Hepatocyte (in vitro differentiated cells): ENCODE measurements around the gene DTNA. TPM values are rescaled to one million over a fixed set of nuclear protein-coding genes. Genes with fewer than 3 reads are reported as not detected.

Experiments
- DNase-seq: peaks from one replicate; pipeline ENCODE4 v3.0.0-alpha.2; 2016; ENCODE audit warnings: low spot score
- H2AFZ ChIP-seq: fragments of 200-600 bp; sonication (generic); 2 replicates; pipeline ENCODE4 v1.6.0; 2016; ENCODE audit warnings: antibody characterized with exemption, mild to moderate bottlenecking
- H3K27ac ChIP-seq: fragments of 200-600 bp; sonication (generic); 2 replicates; pipeline ENCODE4 v1.5.1; 2016; ENCODE audit warnings: mild to moderate bottlenecking
- H3K27me3 ChIP-seq: fragments of 200-600 bp; sonication (generic); 2 replicates; pipeline ENCODE4 v1.6.1; 2016
- H3K36me3 ChIP-seq: fragments of 200-600 bp; sonication (generic); replicated peaks from 2 replicates; pipeline ENCODE4 v1.5.1; 2016; ENCODE audit warnings: low read depth; ENCODE audit not compliant: insufficient read depth
- H3K4me1 ChIP-seq: fragments of 200-600 bp; sonication (generic); 2 replicates; pipeline ENCODE4 v1.5.1; 2016; ENCODE audit warnings: mild to moderate bottlenecking, moderate library complexity; ENCODE audit not compliant: insufficient read depth
- H3K4me2 ChIP-seq: fragments of 200-600 bp; sonication (generic); 2 replicates; pipeline ENCODE4 v1.6.0; 2016
- H3K4me3 ChIP-seq: fragments of 200-600 bp; sonication (generic); 2 replicates; pipeline ENCODE4 v1.5.1; 2016; ENCODE audit warnings: mild to moderate bottlenecking
- H3K79me2 ChIP-seq: fragments of 200-600 bp; sonication (generic); 2 replicates; pipeline ENCODE4 v1.6.0; 2017; ENCODE audit warnings: mild to moderate bottlenecking
- H3K9me2 ChIP-seq: fragments of 200-600 bp; sonication (generic); replicated peaks from 2 replicates; pipeline ENCODE4 v1.6.0; 2017; ENCODE audit warnings: mild to moderate bottlenecking; ENCODE audit not compliant: insufficient read depth
- H3K9me3 ChIP-seq: fragments of 200-600 bp; sonication (generic); 2 replicates; pipeline ENCODE4 v1.5.1; 2016; ENCODE audit warnings: low read depth, mild to moderate bottlenecking
- H4K20me1 ChIP-seq: fragments of 200-600 bp; sonication (generic); 2 replicates; pipeline ENCODE4 v1.6.0; 2016; ENCODE audit warnings: mild to moderate bottlenecking; ENCODE audit not compliant: insufficient read depth, poor library complexity, severe bottlenecking
- EZH2 ChIP-seq: fragments of 200-600 bp; sonication (generic); IDR thresholded peaks from 2 replicates; pipeline ENCODE4 v1.6.1; 2016; ENCODE audit warnings: antibody characterized with exemption, mild to moderate bottlenecking, borderline replicate concordance
- EZH2phosphoT487 ChIP-seq: fragments of 200-600 bp; sonication (generic); IDR thresholded peaks from one replicate; pipeline ENCODE4 v1.6.1; 2018; ENCODE audit warnings: antibody characterized with exemption, mild to moderate bottlenecking, low read depth, moderate library complexity; ENCODE audit not compliant: unreplicated experiment, severe bottlenecking
- WGBS: methylation state at CpG from one replicate; pipeline ENCODE4 v1.1.6; 2016; ENCODE audit warnings: low lambda C conversion rate; ENCODE audit errors: missing lambda C conversion rate; 5-methylcytosine and 5-hydroxymethylcytosine counted together
- polyA plus RNA-seq: library from polyadenylated mRNA; unstranded; fragments of >200 nt; fragmentation: Nextera tagmentation; extraction: Ambion mirVana; gene quantifications from 2 replicates; pipeline ENCODE4 v1.2.1, GENCODE V29; 2016
- total RNA-seq: library from RNA; depleted of rRNA; stranded (reverse); fragments of >200 nt; gene quantifications from 2 replicates; pipeline ENCODE4 v1.2.3, GENCODE V29; 2014
- TF ChIP-seq, protein P1 (sequence below): fragments of 200-600 bp; sonication (generic); IDR thresholded peaks from 2 replicates; pipeline ENCODE4 v1.5.1; 2016; ENCODE audit warnings: antibody characterized with exemption, mild to moderate bottlenecking; ENCODE audit not compliant: poor library complexity

DTNA gene
- total and polyA plus RNA-seq, 2 experiments from 2014 or later, result 18.3 to 34.0 TPM

DNA sequence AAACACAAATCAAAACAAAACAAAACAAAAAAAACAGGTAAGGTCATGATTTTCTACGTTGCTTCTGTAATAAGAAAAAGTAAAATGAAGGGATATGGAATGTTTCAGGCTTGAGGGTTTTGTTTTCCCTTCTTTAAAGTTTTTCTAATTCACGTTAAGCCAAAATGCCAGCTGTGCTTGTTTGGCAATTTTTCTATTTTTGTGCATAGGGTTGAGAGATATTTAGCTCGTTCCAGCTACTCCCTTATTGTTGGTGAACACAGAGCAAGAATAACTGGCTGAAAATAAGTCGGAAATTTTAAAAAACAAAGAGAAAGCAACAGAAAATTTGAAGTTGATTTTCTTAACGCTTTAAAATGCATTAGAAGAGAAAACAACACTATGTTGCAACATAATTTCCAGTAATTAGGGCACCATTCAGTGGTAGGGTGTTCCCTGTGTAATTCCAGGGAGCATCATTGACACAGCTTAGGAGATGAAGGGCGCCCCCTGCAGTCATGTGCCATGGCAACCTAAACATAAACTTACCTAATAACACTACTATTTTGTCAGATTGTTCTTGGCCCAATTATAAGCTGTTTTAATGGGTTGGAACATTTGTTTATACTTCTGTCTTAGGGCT lies 99.5 kb downstream of the DTNA start:
- Histone ChIP-seq H3K4me2 (no peak overlapping the region), H3K4me3 (no peak overlapping the region), H3K9me3 (no peaks in the 10 kb centered on the region), H2AFZ (no peak overlapping the region), H4K20me1 (no peaks in the 10 kb centered on the region), H3K27ac (no peak overlapping the region), H3K9me2 (no peaks in the 10 kb centered on the region), H3K36me3 (no peaks in the 10 kb centered on the region), H3K4me1 (no peaks in the 10 kb centered on the region), H3K79me2 (no peaks in the 10 kb centered on the region), H3K27me3 (no peaks in the 10 kb centered on the region)
- TF ChIP-seq, protein P1, sequence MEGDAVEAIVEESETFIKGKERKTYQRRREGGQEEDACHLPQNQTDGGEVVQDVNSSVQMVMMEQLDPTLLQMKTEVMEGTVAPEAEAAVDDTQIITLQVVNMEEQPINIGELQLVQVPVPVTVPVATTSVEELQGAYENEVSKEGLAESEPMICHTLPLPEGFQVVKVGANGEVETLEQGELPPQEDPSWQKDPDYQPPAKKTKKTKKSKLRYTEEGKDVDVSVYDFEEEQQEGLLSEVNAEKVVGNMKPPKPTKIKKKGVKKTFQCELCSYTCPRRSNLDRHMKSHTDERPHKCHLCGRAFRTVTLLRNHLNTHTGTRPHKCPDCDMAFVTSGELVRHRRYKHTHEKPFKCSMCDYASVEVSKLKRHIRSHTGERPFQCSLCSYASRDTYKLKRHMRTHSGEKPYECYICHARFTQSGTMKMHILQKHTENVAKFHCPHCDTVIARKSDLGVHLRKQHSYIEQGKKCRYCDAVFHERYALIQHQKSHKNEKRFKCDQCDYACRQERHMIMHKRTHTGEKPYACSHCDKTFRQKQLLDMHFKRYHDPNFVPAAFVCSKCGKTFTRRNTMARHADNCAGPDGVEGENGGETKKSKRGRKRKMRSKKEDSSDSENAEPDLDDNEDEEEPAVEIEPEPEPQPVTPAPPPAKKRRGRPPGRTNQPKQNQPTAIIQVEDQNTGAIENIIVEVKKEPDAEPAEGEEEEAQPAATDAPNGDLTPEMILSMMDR, result peak; percentile 30
- TF ChIP-seq EZH2phosphoT487, result no peak
- peak; percentile 30 for DNase-seq
- WGBS, result 76% methylated on average over 6 of the region's 6 CpGs

DNA sequence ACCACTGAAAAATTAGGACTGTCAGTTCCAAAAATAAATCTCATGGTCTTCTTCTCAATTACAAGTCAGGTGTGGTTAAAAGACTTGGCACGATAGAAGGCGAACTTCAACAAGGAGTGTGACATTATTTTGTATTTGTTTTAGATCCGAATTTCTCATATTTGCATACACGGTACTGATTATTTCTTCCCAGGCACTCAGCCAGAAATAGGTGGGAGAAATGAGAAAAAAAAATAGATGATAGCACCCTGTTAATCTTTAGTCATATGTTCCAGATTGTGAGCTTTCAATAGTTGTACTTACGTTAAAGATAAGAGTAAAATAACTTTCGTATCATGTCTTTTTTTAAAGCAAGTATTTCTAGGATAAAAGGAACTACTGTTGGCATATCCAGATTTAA lies 106.1 kb downstream of the DTNA start:
- DNase-seq, result no peak
- Histone ChIP-seq H2AFZ (no peak overlapping the region), H3K4me2 (no peak overlapping the region), H3K4me3 (no peak overlapping the region), H3K79me2 (no peaks in the 10 kb centered on the region), H3K9me3 (no peaks in the 10 kb centered on the region), H3K4me1 (no peaks in the 10 kb centered on the region), H3K36me3 (no peaks in the 10 kb centered on the region), H3K27ac (no peak overlapping the region), H3K27me3 (no peaks in the 10 kb centered on the region), H4K20me1 (no peaks in the 10 kb centered on the region), H3K9me2 (no peaks in the 10 kb centered on the region)
- TF ChIP-seq, protein P1, result no peak
- TF ChIP-seq EZH2 (no peak), EZH2phosphoT487 (no peak)
- 91% methylated on average over 6 of the region's 6 CpGs for WGBS

DNA sequence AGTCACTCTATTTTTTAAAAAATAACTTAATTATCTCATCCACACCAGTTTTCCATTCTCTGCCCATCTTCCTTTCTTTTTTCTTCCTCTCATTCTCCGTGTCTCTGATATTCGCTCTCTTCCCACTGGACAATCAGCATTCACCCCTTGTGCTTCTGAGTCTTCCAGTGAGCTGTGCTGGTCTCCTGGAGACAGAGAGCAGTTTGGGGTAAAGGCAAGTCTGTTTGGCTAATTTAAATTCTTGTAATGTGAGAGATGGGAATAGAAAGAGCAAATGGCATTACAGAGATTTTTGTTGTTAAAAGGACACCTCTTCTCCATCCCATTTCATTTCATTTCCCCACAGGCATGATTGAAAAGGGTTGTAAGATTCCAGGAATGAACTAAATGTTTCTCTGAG lies 107.5 kb downstream of the DTNA start:
- Histone ChIP-seq H3K9me2 (no peaks in the 10 kb centered on the region), H3K36me3 (no peaks in the 10 kb centered on the region), H3K4me1 (no peaks in the 10 kb centered on the region), H3K4me3 (no peak overlapping the region), H3K79me2 (no peaks in the 10 kb centered on the region), H2AFZ (no peak overlapping the region), H3K4me2 (no peak overlapping the region), H3K27me3 (no peaks in the 10 kb centered on the region), H4K20me1 (no peaks in the 10 kb centered on the region), H3K9me3 (no peaks in the 10 kb centered on the region), H3K27ac (no peak overlapping the region)
- TF ChIP-seq, protein P1, result no peak
- TF ChIP-seq EZH2phosphoT487 (no peak), EZH2 (no peak)
- WGBS, result 98% methylated on average over 2 of the region's 2 CpGs
- DNase-seq, result no peak
